K562 (cell line): ENCODE measurements around the gene MACROH2A2. TPM values are rescaled to one million over a fixed set of nuclear protein-coding genes. Genes with fewer than 3 reads are reported as not detected.

Experiments
- ATAC-seq: fragments of 200-7000 bp; cut with Tn5 transposase; 3 replicates; pipeline ENCODE4 v1.9.1; 2020; ENCODE audit warnings: moderate library complexity
- BruUV-seq: library from RNA; stranded (reverse); fragments of 400-500 nt; replicated peaks from 2 replicates; lab custom pipeline; 2021; lab: Mats Ljungman, UMichigan
- CTCF ChIA-PET: fragments of 300-600 bp; formaldehyde crosslinking; extraction: SDS; loops from one replicate; lab custom pipeline; 2021; ENCODE audit warnings: low intra/inter-chr PET ratio; lab: Yijun Ruan, JAX
- POLR2A ChIA-PET: fragments of 300-600, 350-650 bp; sonication (Branson Sonifier 250); formaldehyde crosslinking; extraction: SDS; loops from one replicate; lab custom pipeline; 2021; ENCODE audit warnings: antibody characterized with exemption, inconsistent platforms; lab: Yijun Ruan, JAX
- DNase-seq, 4 experiments: peaks; one replicate each; pipeline versions ENCODE4 v3.0.0 to v3.0.0-alpha.2; 2011 to 2018; ENCODE audit warnings: low spot score in 3 of 4, mixed read lengths in 3 of 4; ENCODE audit errors: extremely low read depth in 1 of 4
- FAIRE-seq: peaks from 2 replicates; lab custom pipeline; 2011; peaks lifted over from hg19 to GRCh38; lab: Jason Lieb, UNC
- H2AFZ ChIP-seq: 2 replicates; pipeline ENCODE4 v1.6.0; 2011; ENCODE audit warnings: low read depth, low read length, control low read depth, inconsistent platforms
- H3K27ac ChIP-seq: fragments of 200-600 bp; 3 replicates; pipeline ENCODE4 v1.8.0; 2011; ENCODE audit warnings: low read depth, mild to moderate bottlenecking, control low read depth, inconsistent platforms, low read length, moderate library complexity, mixed read lengths; ENCODE audit errors: extremely low read depth
- H3K27me3 ChIP-seq, 2 experiments: fragments of 300-600 bp in 1 of 2; 2 replicates in 1 of 2; 3 replicates in 1 of 2; pipeline versions ENCODE4 v1.6.0 to v1.8.0; 2011; ENCODE audit warnings: inconsistent platforms in 2 of 2, low read length in 2 of 2, mild to moderate bottlenecking in 1 of 2, mixed read lengths in 1 of 2, moderate library complexity in 1 of 2; ENCODE audit not compliant: control insufficient read depth in 2 of 2, insufficient read depth in 2 of 2
- H3K36me3 ChIP-seq: fragments of 300-600 bp; 3 replicates; pipeline ENCODE4 v1.8.0; 2011; ENCODE audit warnings: mild to moderate bottlenecking, low read length, inconsistent platforms; ENCODE audit not compliant: control insufficient read depth, insufficient read depth
- H3K4me1 ChIP-seq, 2 experiments: fragments of 200-600 bp in 1 of 2; replicated peaks in 1 of 2; 2 replicates in 1 of 2; 3 replicates in 1 of 2; pipeline versions ENCODE4 v1.5.1 to v1.8.0; 2011; ENCODE audit warnings: inconsistent platforms in 2 of 2, low read length in 2 of 2, mild to moderate bottlenecking in 1 of 2, mixed read lengths in 1 of 2, moderate library complexity in 1 of 2; ENCODE audit not compliant: control insufficient read depth in 2 of 2, insufficient read depth in 2 of 2
- H3K4me2 ChIP-seq: 2 replicates; pipeline ENCODE4 v1.6.1; 2011; ENCODE audit warnings: low read length, control low read depth, inconsistent platforms, mixed read lengths; ENCODE audit not compliant: insufficient read depth
- H3K4me3 ChIP-seq: fragments of 200-600 bp; sonication (generic), shearing (Covaris generic); 2 replicates; pipeline ENCODE4 v1.5.1; 2016; ENCODE audit warnings: control low read depth, inconsistent platforms
- H3K79me2 ChIP-seq: fragments of 200-600 bp; 3 replicates; pipeline ENCODE4 v1.8.0; 2011; ENCODE audit warnings: low read length, inconsistent platforms; ENCODE audit not compliant: control insufficient read depth, insufficient read depth
- H3K9ac ChIP-seq, 2 experiments: 2 replicates each; pipeline versions ENCODE4 v1.6.0 to v1.6.1; 2011; ENCODE audit warnings: low read depth in 2 of 2, low read length in 2 of 2, control low read depth in 1 of 2, inconsistent platforms in 1 of 2, mild to moderate bottlenecking in 1 of 2, mixed read lengths in 1 of 2; ENCODE audit not compliant: insufficient read depth in 1 of 2
- H3K9me1 ChIP-seq: one replicate; pipeline ENCODE4 v1.6.0; 2011; ENCODE audit warnings: inconsistent platforms, mild to moderate bottlenecking, low read length, moderate library complexity; ENCODE audit not compliant: control insufficient read depth, insufficient read depth
- H3K9me3 ChIP-seq: replicated peaks from 2 replicates; pipeline ENCODE4 v1.5.1; 2011; ENCODE audit warnings: low read depth, low read length, inconsistent platforms; ENCODE audit not compliant: control insufficient read depth, insufficient read depth
- H4K20me1 ChIP-seq: replicated peaks from 2 replicates; pipeline ENCODE4 v1.6.1; 2011; ENCODE audit warnings: low read length, inconsistent platforms, mixed read lengths; ENCODE audit not compliant: control insufficient read depth, insufficient read depth
- CAMTA2 ChIP-seq: fragments of 250-450 bp; sonication (Bioruptor Pico); conservative IDR thresholded peaks from 2 replicates; pipeline ENCODE4 v1.5.1; 2022
- HNRNPLL ChIP-seq: fragments of 200-400 bp; formaldehyde crosslinking; IDR thresholded peaks from 2 replicates; pipeline ENCODE4 v1.6.1; 2017; ENCODE audit warnings: low read length, low read depth, mild to moderate bottlenecking; ENCODE audit not compliant: poor library complexity, severe bottlenecking
- MCM7 ChIP-seq, 2 experiments: fragments of 450-650 bp; IDR thresholded peaks; 2 replicates each; pipeline ENCODE4 v1.6.1; 2016 to 2018
- NCOA2 ChIP-seq, 2 experiments: fragments of 450-650 bp; IDR thresholded peaks; 2 replicates each; pipeline ENCODE4 v1.6.1; 2018; ENCODE audit warnings: mild to moderate bottlenecking in 2 of 2, moderate library complexity in 1 of 2; ENCODE audit not compliant: partially characterized antibody in 2 of 2
- ZNF311 ChIP-seq: fragments of 250-450 bp; sonication (Bioruptor Pico); IDR thresholded peaks from 2 replicates; pipeline ENCODE4 v1.4.0; 2020; ENCODE audit warnings: mild to moderate bottlenecking, moderate library complexity
- ZNF561 ChIP-seq: fragments of 450-650 bp; formaldehyde crosslinking; conservative IDR thresholded peaks from 2 replicates; pipeline ENCODE4 v1.4.0; 2020; ENCODE audit warnings: mild to moderate bottlenecking, moderate library complexity
- whole genome bisulfite sequencing: fragments of 100-300 bp; shearing (Covaris generic); methylation state at CpG from one replicate; pipeline ENCODE4 v1.1.6; 2016; ENCODE audit warnings: low coverage, mixed read lengths; ENCODE audit not compliant: insufficient coverage; ENCODE audit errors: missing lambda C conversion rate; 5-methylcytosine and 5-hydroxymethylcytosine counted together
- in situ Hi-C: fragments of 300-500 bp; cut with MboI; formaldehyde crosslinking; loops from 4 replicates; pipeline ENCODE4 v1.15.0; 2018; ENCODE audit warnings: inconsistent platforms, mixed read lengths
- intact Hi-C: fragments of 100-400 bp; cut with micrococcal nuclease; formaldehyde crosslinking; loops from 2 replicates; pipeline ENCODE4 v1.14.2; 2022
- polyA plus RNA-seq, 8 experiments: library from polyadenylated mRNA; depleted of rRNA in 4 of 8; stranded (reverse) in 5 of 8; unstranded in 3 of 8; fragments of >200 nt; fragmentation: Nextera tagmentation in 2 of 8; fragmentation: Illumina TruSeq in 1 of 8; extraction: Ambion mirVana in 2 of 8; extraction: Trizol in 1 of 8; gene quantifications; 2 replicates each; pipeline versions ENCODE4 v1.2.1 to v1.2.3, GENCODE V29; 2011 to 2014; ENCODE audit warnings: inconsistent platforms in 1 of 8, missing spikeins in 1 of 8
- total RNA-seq, 7 experiments: library from RNA; depleted of rRNA in 6 of 7; stranded (reverse); fragments of >200 nt in 6 of 7; fragmentation: Illumina TruSeq in 2 of 7; extraction: Trizol in 2 of 7; gene quantifications; 2 replicates each; pipeline versions ENCODE4 v1.2.1 to v1.2.3, GENCODE V29; 2011 to 2021; ENCODE audit warnings: low replicate concordance in 1 of 7
- TF ChIP-seq, protein P1 (sequence below): fragments of 250-450 bp; sonication (Bioruptor Pico); IDR thresholded peaks from 2 replicates; pipeline ENCODE4 v1.5.0; 2022; ENCODE audit warnings: mild to moderate bottlenecking
- TF ChIP-seq, protein P2 (sequence below): fragments of 250-450 bp; sonication (Bioruptor Pico); IDR thresholded peaks from 2 replicates; pipeline ENCODE4 v1.5.0; 2021
- TF ChIP-seq, protein P3 (sequence below), 2 experiments: fragments of 150-350 bp in 1 of 2; IDR thresholded peaks; 2 replicates each; pipeline ENCODE4 v1.6.1; 2012 to 2016; ENCODE audit warnings: low read depth in 2 of 2, low read length in 2 of 2, mild to moderate bottlenecking in 1 of 2, moderate library complexity in 1 of 2
- TF ChIP-seq, protein P4 (sequence below): IDR thresholded peaks from 2 replicates; pipeline ENCODE4 v1.6.1; 2011; ENCODE audit warnings: borderline replicate concordance, low read depth, mild to moderate bottlenecking, moderate library complexity, low read length; ENCODE audit not compliant: insufficient read depth, poor library complexity, severe bottlenecking
- TF ChIP-seq, protein P5 (sequence below): fragments of 250-450 bp; sonication (Bioruptor Pico); IDR thresholded peaks from 2 replicates; pipeline ENCODE4 v1.5.0; 2021

The MACROH2A2 gene
- total and polyA plus RNA-seq, 9 of the 15 experiments (the other 6 are each of a cell fraction or from before 2014, with no cell fraction given): 0.07 TPM; not detected in 8

DNA sequence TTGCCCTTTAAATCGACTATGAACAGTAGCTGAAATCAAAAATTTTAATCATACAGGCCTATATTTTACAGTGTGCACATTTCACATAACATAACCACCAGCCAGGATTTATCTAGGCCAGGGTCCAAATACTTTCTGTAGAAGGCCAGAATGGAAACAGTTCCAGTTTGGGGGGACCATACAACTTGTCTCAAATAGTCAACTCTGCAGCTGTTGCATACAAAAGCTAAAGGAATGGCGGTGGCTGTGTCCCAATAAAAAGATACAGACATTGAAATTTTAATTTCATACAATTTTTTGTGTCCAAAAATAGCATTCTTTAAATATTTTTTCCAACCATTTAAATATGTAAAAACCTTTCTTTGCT is 94.6 kb downstream of the MACROH2A2 start:
- Histone ChIP-seq H3K9me1 (peaks cover 3% of the 10 kb centered on the region), H3K27me3 (no peaks in the 10 kb centered on the region), H3K79me2 (no peaks in the 10 kb centered on the region; the same call in 2 of the 3 replicates), H3K4me2 (no peak overlapping the region), H2AFZ (no peak overlapping the region), H3K4me3 (no peak overlapping the region), H3K36me3 (peaks cover 72% of the 10 kb centered on the region), H3K9ac (no peak overlapping the region), H4K20me1 (0 out of 2 replicates have a peak, but pooled peaks cover 11% of the 10 kb centered on the region), H3K4me1 (peaks cover 0 to 7% of the 10 kb centered on the region in 2 experiments; a peak in 2 of 5 replicates), H3K27ac (no peak overlapping the region), H3K9me3 (peaks cover 6% of the 10 kb centered on the region)
- no peak for ATAC-seq
- ChIA-PET CTCF (no interaction called here), POLR2A (no interaction called here)
- intact Hi-C loops (no loop called here), in situ Hi-C loops (no loop called here)
- 100% methylated on average over 2 of the region's 2 CpGs for WGBS
- DNase-seq: no peak
- BruUV-seq: no TSS peak
- no peak for FAIRE-seq
- no peak for TF ChIP-seq MCM7 (IDR thresholded peaks at IDR 0.05)
- TF ChIP-seq, protein P1, sequence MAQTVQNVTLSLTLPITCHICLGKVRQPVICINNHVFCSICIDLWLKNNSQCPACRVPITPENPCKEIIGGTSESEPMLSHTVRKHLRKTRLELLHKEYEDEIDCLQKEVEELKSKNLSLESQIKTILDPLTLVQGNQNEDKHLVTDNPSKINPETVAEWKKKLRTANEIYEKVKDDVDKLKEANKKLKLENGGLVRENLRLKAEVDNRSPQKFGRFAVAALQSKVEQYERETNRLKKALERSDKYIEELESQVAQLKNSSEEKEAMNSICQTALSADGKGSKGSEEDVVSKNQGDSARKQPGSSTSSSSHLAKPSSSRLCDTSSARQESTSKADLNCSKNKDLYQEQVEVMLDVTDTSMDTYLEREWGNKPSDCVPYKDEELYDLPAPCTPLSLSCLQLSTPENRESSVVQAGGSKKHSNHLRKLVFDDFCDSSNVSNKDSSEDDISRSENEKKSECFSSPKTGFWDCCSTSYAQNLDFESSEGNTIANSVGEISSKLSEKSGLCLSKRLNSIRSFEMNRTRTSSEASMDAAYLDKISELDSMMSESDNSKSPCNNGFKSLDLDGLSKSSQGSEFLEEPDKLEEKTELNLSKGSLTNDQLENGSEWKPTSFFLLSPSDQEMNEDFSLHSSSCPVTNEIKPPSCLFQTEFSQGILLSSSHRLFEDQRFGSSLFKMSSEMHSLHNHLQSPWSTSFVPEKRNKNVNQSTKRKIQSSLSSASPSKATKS: no peak
- TF ChIP-seq, protein P2, sequence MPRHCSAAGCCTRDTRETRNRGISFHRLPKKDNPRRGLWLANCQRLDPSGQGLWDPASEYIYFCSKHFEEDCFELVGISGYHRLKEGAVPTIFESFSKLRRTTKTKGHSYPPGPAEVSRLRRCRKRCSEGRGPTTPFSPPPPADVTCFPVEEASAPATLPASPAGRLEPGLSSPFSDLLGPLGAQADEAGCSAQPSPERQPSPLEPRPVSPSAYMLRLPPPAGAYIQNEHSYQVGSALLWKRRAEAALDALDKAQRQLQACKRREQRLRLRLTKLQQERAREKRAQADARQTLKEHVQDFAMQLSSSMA: no peak
- TF ChIP-seq NCOA2 (IDR thresholded peaks at IDR 0.05; ENCODE audit: partially characterized antibody in 2 of 2): no peak
- TF ChIP-seq HNRNPLL: no peak
- TF ChIP-seq, protein P3, sequence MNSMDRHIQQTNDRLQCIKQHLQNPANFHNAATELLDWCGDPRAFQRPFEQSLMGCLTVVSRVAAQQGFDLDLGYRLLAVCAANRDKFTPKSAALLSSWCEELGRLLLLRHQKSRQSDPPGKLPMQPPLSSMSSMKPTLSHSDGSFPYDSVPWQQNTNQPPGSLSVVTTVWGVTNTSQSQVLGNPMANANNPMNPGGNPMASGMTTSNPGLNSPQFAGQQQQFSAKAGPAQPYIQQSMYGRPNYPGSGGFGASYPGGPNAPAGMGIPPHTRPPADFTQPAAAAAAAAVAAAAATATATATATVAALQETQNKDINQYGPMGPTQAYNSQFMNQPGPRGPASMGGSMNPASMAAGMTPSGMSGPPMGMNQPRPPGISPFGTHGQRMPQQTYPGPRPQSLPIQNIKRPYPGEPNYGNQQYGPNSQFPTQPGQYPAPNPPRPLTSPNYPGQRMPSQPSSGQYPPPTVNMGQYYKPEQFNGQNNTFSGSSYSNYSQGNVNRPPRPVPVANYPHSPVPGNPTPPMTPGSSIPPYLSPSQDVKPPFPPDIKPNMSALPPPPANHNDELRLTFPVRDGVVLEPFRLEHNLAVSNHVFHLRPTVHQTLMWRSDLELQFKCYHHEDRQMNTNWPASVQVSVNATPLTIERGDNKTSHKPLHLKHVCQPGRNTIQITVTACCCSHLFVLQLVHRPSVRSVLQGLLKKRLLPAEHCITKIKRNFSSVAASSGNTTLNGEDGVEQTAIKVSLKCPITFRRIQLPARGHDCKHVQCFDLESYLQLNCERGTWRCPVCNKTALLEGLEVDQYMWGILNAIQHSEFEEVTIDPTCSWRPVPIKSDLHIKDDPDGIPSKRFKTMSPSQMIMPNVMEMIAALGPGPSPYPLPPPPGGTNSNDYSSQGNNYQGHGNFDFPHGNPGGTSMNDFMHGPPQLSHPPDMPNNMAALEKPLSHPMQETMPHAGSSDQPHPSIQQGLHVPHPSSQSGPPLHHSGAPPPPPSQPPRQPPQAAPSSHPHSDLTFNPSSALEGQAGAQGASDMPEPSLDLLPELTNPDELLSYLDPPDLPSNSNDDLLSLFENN (IDR thresholded peaks at IDR 0.05; ENCODE audit: low read depth in 2 of 2, low read length in 2 of 2): no peak
- TF ChIP-seq CAMTA2 (CRISPR knock-in tag): no peak
- no peak for TF ChIP-seq ZNF311 (CRISPR knock-in tag)
- TF ChIP-seq, protein P4, sequence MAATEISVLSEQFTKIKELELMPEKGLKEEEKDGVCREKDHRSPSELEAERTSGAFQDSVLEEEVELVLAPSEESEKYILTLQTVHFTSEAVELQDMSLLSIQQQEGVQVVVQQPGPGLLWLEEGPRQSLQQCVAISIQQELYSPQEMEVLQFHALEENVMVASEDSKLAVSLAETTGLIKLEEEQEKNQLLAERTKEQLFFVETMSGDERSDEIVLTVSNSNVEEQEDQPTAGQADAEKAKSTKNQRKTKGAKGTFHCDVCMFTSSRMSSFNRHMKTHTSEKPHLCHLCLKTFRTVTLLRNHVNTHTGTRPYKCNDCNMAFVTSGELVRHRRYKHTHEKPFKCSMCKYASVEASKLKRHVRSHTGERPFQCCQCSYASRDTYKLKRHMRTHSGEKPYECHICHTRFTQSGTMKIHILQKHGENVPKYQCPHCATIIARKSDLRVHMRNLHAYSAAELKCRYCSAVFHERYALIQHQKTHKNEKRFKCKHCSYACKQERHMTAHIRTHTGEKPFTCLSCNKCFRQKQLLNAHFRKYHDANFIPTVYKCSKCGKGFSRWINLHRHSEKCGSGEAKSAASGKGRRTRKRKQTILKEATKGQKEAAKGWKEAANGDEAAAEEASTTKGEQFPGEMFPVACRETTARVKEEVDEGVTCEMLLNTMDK: no peak
- no peak for TF ChIP-seq ZNF561 (CRISPR knock-in tag)
- TF ChIP-seq, protein P5, sequence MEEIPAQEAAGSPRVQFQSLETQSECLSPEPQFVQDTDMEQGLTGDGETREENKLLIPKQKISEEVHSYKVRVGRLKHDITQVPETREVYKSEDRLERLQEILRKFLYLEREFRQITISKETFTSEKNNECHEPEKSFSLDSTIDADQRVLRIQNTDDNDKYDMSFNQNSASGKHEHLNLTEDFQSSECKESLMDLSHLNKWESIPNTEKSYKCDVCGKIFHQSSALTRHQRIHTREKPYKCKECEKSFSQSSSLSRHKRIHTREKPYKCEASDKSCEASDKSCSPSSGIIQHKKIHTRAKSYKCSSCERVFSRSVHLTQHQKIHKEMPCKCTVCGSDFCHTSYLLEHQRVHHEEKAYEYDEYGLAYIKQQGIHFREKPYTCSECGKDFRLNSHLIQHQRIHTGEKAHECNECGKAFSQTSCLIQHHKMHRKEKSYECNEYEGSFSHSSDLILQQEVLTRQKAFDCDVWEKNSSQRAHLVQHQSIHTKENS (CRISPR knock-in tag): no peak
